ENCODE data around the gene PEX26.
A peak's percentile ranks its signal among the peaks of the same experiment; 100 is the strongest.

PEX26 gene

DNA sequence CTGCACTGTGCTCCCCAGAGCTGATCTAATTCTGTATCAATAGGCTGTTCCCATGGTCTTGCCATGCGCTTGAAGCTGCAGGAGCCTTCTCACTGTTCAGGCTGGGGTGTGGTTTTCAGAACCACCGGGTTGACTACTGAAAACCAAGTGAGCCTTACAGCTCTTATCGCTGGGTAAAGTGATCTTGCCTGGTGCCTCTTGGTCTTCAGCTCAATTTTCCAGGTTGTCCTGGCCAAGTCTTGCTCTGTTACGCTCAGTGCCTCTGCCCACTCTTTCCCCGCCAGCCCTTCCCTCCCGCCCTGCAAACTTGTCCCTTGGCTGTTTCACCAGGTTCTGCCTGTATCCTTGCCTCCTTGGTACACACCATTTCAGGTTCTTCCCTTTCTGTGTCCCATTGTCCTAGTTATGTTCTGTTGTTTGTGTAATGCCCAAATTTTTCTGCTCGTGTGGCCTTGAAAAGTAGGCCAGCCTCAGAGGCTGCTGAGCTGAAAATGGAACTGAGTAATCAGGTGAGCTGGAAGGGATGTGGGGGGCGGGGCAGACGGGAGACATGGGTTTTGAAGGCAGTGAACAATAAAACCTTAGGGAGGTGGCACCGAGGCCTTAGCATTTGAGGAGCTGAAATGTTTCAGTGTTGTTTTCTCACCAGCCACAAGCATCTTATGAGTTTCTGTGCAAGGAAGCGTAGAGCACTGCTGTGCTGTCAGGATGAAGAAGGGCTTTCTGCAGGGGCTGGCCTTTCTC lies 11.2 kb downstream of the PEX26 start:
- H3K4me3 ChIP-seq (replicated peaks; ENCODE audit: low read depth, low read length) = no peak overlapping the region
- DNase-seq (ENCODE audit: low read depth) = no peak
- TF ChIP-seq, protein P1, sequence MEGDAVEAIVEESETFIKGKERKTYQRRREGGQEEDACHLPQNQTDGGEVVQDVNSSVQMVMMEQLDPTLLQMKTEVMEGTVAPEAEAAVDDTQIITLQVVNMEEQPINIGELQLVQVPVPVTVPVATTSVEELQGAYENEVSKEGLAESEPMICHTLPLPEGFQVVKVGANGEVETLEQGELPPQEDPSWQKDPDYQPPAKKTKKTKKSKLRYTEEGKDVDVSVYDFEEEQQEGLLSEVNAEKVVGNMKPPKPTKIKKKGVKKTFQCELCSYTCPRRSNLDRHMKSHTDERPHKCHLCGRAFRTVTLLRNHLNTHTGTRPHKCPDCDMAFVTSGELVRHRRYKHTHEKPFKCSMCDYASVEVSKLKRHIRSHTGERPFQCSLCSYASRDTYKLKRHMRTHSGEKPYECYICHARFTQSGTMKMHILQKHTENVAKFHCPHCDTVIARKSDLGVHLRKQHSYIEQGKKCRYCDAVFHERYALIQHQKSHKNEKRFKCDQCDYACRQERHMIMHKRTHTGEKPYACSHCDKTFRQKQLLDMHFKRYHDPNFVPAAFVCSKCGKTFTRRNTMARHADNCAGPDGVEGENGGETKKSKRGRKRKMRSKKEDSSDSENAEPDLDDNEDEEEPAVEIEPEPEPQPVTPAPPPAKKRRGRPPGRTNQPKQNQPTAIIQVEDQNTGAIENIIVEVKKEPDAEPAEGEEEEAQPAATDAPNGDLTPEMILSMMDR (IDR thresholded peaks at IDR 0.05; ENCODE audit: low read length, missing control alignments) = no peak

DNA sequence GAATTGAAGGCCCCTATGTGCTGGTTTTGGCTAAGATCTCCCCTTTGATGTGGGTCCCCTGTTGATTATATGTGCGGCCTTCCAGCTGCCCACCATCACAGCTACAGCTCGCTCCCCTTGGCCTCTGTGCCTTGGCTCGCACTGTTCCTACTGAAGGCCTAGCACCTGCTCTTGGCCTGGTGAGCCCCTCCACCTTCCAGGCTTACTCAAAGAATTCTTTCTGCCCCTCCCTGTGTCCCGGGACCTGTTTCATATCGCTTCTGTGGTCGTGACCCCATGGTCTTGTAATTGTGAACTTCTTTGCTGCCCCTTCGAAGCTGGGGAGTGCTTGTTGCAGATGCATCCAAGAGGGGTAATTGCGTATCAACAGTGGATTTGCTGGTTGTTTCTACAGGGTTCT lies 12.5 kb downstream of the PEX26 start:
- DNase-seq (ENCODE audit: low read depth) = no peak
- TF ChIP-seq, protein P1 (IDR thresholded peaks at IDR 0.05; ENCODE audit: low read length, missing control alignments) = no peak
- H3K4me3 ChIP-seq (replicated peaks; ENCODE audit: low read depth, low read length) = no peak overlapping the region

DNA sequence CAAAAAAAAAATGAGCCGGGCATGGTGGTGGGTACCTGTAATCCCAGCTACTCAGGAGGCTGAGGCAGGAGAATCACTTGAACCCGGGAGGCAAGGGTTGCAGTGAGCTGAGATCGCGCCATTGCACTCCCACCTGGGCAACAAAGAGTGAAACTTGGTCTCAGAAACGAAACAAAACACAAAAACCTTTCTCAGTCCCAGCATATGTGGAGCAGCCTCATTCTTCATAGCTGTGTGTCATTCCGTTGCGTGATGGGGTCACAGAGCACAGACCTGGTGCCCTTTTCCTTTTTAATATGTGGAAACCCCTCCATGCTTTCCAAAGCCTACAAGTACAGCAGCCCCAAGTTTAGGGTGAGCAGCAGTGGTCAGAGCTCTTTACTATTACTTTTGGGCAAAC lies 13.7 kb downstream of the PEX26 start:
- H3K4me3 ChIP-seq (replicated peaks; ENCODE audit: low read depth, low read length) = peak overlapping the region; percentile 49
- DNase-seq (ENCODE audit: low read depth) = no peak
- TF ChIP-seq, protein P1 (IDR thresholded peaks at IDR 0.05; ENCODE audit: low read length, missing control alignments) = no peak

DNA sequence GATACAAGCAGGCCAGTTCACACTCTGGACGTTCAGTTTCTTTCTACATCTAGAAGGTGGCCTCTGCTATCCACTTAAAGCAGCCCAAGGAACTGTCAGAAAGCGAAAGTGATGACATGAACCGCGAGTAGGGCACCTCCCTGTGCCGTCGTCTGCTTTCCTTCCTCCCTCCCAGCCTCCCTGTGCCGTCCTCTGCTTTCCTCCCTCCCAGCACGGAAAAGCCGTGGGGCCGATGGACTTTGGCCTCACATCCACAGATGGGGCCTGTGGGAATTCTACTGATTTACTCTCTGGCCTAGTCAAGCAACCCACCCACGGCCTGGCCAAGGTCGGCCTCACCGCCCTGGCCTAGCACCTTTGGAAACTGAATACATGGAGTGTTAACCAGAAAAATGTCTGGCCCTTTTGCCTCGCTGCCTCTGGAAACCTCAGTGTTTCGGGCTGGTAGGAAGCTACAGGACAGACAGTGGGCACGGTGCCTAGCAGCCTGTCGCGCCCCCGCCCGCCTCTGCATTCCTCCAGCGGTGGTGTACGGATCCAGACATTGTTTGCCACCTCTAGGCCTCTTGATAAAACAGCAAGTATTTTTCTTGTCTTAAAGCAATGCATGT lies 14.2 kb downstream of the PEX26 start:
- H3K4me3 ChIP-seq (replicated peaks; ENCODE audit: low read depth, low read length) = peak overlapping the region; percentile 49
- TF ChIP-seq, protein P1 (IDR thresholded peaks at IDR 0.05; ENCODE audit: low read length, missing control alignments) = peak; percentile 14
- DNase-seq (ENCODE audit: low read depth) = peak; percentile 88

GRCh38 chr22:18093661-18094060 lies 15.9 kb downstream of the PEX26 start:
- TF ChIP-seq, protein P1 (IDR thresholded peaks at IDR 0.05; ENCODE audit: low read length, missing control alignments) = no peak
- H3K4me3 ChIP-seq (replicated peaks; ENCODE audit: low read depth, low read length) = no peak overlapping the region
- DNase-seq (ENCODE audit: low read depth) = no peak

DNA sequence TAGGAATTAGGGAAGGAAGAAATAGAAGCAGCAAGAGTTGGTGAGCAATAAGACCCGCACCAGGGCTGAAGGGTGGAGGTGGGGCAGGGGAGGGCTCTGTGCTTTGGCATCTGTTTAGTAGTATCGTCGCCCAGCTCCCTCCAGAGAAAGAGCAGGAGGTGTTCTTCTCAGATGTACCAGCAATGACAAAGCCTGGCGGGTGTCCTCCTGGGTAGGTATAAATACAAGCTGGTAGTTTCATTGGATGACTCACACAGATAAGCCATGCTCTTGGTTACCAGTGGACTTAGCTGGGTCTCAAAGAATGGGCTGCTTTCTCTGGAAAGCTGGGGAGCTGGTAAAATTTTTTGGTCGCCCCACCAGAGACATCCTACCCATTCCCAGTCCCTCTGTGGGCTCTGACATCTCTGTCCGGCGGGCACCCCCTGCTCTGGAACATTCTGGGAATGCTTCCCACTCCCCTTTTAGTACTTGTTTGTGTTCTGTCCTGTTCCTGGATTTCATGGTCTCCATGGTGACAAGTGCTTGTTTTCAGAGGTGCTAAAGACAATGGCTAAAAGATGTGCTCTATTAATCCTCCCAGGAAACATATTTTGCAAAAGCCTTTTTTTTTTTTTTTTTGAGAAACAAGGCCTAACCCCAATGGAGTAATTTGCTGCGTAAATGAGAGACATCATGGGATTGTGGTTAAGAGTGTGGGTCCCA lies 17.5 kb downstream of the PEX26 start:
- DNase-seq (ENCODE audit: low read depth) = no peak
- TF ChIP-seq, protein P1 (IDR thresholded peaks at IDR 0.05; ENCODE audit: low read length, missing control alignments) = no peak
- no peak overlapping the region for H3K4me3 ChIP-seq (replicated peaks; ENCODE audit: low read depth, low read length)

Data from fibroblast of pulmonary artery (primary cell).